Heart right ventricle (tissue), 16 donors: ENCODE results near the gene TUBGCP3. TPM values are rescaled to one million over a fixed set of nuclear protein-coding genes. Genes with fewer than 3 reads are reported as not detected.

Experiments
- ATAC-seq, 8 donors: fragments of 200-7000 bp; cut with Tn5 transposase; one replicate each; pipeline ENCODE4 v1.9.1; 2020; ENCODE audit warnings: mild to moderate bottlenecking in 8 of 8, moderate library complexity in 8 of 8, moderate number of reproducible peaks in 1 of 8
- DNase-seq, 2 donors: peaks; one replicate each; pipeline ENCODE4 v3.0.0-alpha.2; 2020
- H3K27ac ChIP-seq, 10 donors: fragments of 200-600 bp; sonication (generic) in 2 of 10; one replicate each; pipeline versions ENCODE4 v1.5.0 to v1.8.0; 2020 to 2022; ENCODE audit warnings: mild to moderate bottlenecking in 3 of 10
- H3K27me3 ChIP-seq, 7 donors: fragments of 200-600 bp; one replicate each; pipeline ENCODE4 v1.8.0; 2021 to 2022; ENCODE audit warnings: mild to moderate bottlenecking in 2 of 7
- H3K36me3 ChIP-seq, 9 donors: fragments of 200-600 bp; sonication (generic) in 1 of 9; one replicate each; pipeline versions ENCODE4 v1.5.0 to v1.8.0; 2020 to 2022; ENCODE audit warnings: mild to moderate bottlenecking in 2 of 9
- H3K4me1 ChIP-seq, 9 donors: fragments of 200-600 bp; sonication (generic) in 1 of 9; one replicate each; pipeline versions ENCODE4 v1.5.0 to v1.8.0; 2020 to 2022; ENCODE audit warnings: mild to moderate bottlenecking in 4 of 9
- H3K4me3 ChIP-seq, 10 donors: fragments of 200-600 bp; sonication (generic) in 2 of 10; one replicate each; pipeline versions ENCODE4 v1.5.0 to v1.8.0; 2020 to 2022; ENCODE audit warnings: mild to moderate bottlenecking in 7 of 10, moderate library complexity in 2 of 10
- H3K9me3 ChIP-seq, 11 donors: fragments of 200-600 bp in 10 of 11; sonication (generic) in 2 of 11; one replicate each; pipeline versions ENCODE4 v1.5.0 to v1.8.0; 2013 to 2022; ENCODE audit warnings: mild to moderate bottlenecking in 2 of 11, control low read depth in 1 of 11, moderate library complexity in 1 of 11
- CTCF ChIP-seq, 9 donors: fragments of 200-600 bp; sonication (generic) in 2 of 9; IDR thresholded peaks; one replicate each; pipeline versions ENCODE4 v1.5.0 to v1.8.0; 2021 to 2022; ENCODE audit warnings: antibody characterized with exemption in 9 of 9, mild to moderate bottlenecking in 5 of 9, moderate library complexity in 1 of 9
- WGBS, 2 donors: extraction: QIAGEN DNeasy Blood & Tissue Kit; methylation state at CpG; one replicate each; pipeline ENCODE4 v1.1.7; 2013; ENCODE audit warnings: inconsistent platforms in 1 of 2; 5-methylcytosine and 5-hydroxymethylcytosine counted together
- intact Hi-C, 10 donors: fragments of 100-400 bp; cut with DNase I; formaldehyde crosslinking; loops; one replicate each; pipeline versions ENCODE4 v1.11.1 to v1.14.2; 2022
- polyA plus RNA-seq, 2 donors: library from polyadenylated mRNA; stranded (reverse); fragments of 200-250 nt; gene quantifications; one replicate each; pipeline ENCODE4 v1.2.3, GENCODE V29; 2013
- total RNA-seq, 10 donors: library from RNA; stranded (reverse); fragmentation: NEBNext Ultra II Directional in 3 of 10; extraction: Animal tissue kit (Norgen Biotek cat#: 25700) in 3 of 10; gene quantifications; one replicate each; pipeline versions ENCODE4 v1.2.1 to v1.2.4, GENCODE V29; 2021 to 2023
- donor health status: Arrhythmogenic right ventricular cardiomyopathy.
- donor health status: ischemic (EF 13 %, LVEDD 7.1; RV severe dilation, severe dysfunction).
- donor health status: healthy with polysubstance abuse.
- donor health status: DM: no; HTN: yes; CAD: no.
- donor health status: DM: no; HTN: no; CAD: no.
- donor health status: ischemic (EF 25% LVEDD 6.9; RV normal size, moderate dysfunction).
- donor health status: ischemic (EF 25% LVEDD 5.7; RV mildly dilated, moderate dysfunction).
- donor health status: healthy.
- donor health status: DM: yes; HTN: yes; CAD: no.
- donor health status: Ischemic cardiomyopathy.
- donor health status: ischemic (EF 35%, LVEDD 5.7; RV mildly dilated, moderate dysfunction).
- donor health status: nonischemic (EF 11% LVEDD 7.7; RV severe dilation, severe dysfunction).
- donor health status: DM: yes; HTN: yes; CAD: no.
- donor health status: PGD.
- donor health status: ischemic (EF 29% LVEDD 5.4; RV normal size, mild dysfunction).
- donor health status: nonischemic (EF 23%, LVEDD 6.1; RV moderate dilation, normal function).

TUBGCP3 gene
- total and polyA plus RNA-seq, 12 donors: 10.6 to 25.8 (median 17.7) TPM

DNA sequence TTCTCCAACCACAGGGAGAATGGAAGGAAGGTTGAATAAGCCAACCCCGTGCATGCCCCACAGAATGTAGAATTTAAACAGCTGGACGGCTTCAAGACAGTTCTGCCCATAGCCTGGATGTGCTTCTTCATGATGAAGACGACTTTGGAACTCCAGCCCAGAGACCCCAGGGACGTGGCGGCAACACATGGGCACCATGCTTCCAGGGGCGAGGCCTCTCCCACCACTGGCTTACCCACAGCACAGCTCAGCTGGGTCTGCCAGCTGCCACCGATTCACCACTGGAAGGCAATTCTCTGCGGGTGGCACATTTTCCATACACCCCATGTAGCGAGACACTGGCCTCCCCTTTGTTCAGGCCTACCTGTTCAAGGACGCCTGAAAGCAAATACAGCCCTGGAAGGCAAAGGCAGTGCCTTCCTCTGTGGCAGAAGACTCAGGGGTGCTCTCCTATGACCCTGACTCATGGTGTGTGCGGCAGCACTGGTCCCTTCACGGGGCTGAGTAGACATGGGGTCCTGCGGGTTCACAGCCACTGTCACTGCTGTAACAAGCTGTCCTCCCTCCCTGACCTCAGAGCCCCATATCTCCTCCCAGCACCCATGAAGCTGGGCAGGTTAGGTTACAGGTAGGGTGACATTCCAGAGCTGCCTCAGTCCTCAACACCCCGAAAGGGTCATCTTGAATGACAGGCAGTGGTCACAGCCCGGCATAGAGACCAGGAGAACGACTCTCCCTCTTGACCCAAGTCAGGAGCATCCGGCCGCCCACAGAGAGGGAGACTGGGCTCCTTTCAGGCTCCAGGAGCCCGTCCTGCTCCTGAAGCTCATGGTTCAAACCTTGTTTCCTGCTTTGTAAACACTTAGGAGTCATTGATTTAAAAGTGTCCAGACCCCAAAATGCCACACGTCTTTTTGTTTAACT, 139.1 kb downstream of the TUBGCP3 start:
- Histone ChIP-seq H3K27me3 (peaks cover 5 to 53% (median 42%) of the 10 kb centered on the region in 7 donors), H3K4me1 (peaks cover 0 to 3% (median 0%) of the 10 kb centered on the region in 9 donors), H3K27ac (no peak overlapping the region), H3K4me3 (no peak overlapping the region), H3K9me3 (no peaks in the 10 kb centered on the region), H3K36me3 (no peaks in the 10 kb centered on the region)
- ATAC-seq (no peak), DNase-seq (no peak)
- no peak for TF ChIP-seq CTCF (IDR thresholded peaks at IDR 0.05)
- intact Hi-C loops: loop anchor here in 3 of 10 donors (5.0 to 10.0 kb wide), 4 partner anchors 344 to 977 kb away; no protein-coding TSS in a partner anchor
- WGBS, 2 donors: 77 to 80% methylated on average over 20 of the region's 20 CpGs

GRCh38 chr13:112447761-112448603, 140.0 kb downstream of the TUBGCP3 start:
- Histone ChIP-seq H3K9me3 (no peaks in the 10 kb centered on the region), H3K4me3 (no peak overlapping the region), H3K36me3 (no peaks in the 10 kb centered on the region), H3K27me3 (peaks cover 11 to 62% (median 51%) of the 10 kb centered on the region in 7 donors), H3K27ac (no peak overlapping the region), H3K4me1 (peaks cover 0 to 10% (median 0%) of the 10 kb centered on the region in 9 donors)
- no peak for TF ChIP-seq CTCF (IDR thresholded peaks at IDR 0.05)
- no peak for ATAC-seq
- intact Hi-C loops: loop anchor here in 4 of 10 donors (2.0 to 10.0 kb wide), 5 partner anchors 343 to 976 kb away; no protein-coding TSS in a partner anchor
- 82 to 83% methylated on average over 27 of the region's 27 CpGs for WGBS, 2 donors
- DNase-seq: no peak

- Histone ChIP-seq H3K4me3 (no peak overlapping the region), H3K27ac (no peak overlapping the region), H3K36me3 (no peaks in the 10 kb centered on the region), H3K4me1 (peaks cover 0 to 10% (median 0%) of the 10 kb centered on the region in 9 donors), H3K27me3 (peaks cover 16 to 64% (median 56%) of the 10 kb centered on the region in 7 donors), H3K9me3 (no peaks in the 10 kb centered on the region)
- no peak for ATAC-seq
- WGBS, 2 donors: 83 to 84% methylated on average over 2 of the region's 2 CpGs
- intact Hi-C loops: loop anchor here in 4 of 10 donors (2.0 to 10.0 kb wide), 5 partner anchors 343 to 975 kb away; no protein-coding TSS in a partner anchor
- no peak for DNase-seq
- no peak for TF ChIP-seq CTCF (IDR thresholded peaks at IDR 0.05)
Measured at GRCh38 chr13:112447306-112447705, 140.6 kb downstream of the TUBGCP3 start.

- TF ChIP-seq CTCF (IDR thresholded peaks at IDR 0.05): no peak
- no peak overlapping the region for H3K4me3 ChIP-seq
- WGBS, 2 donors: 80 to 87% methylated on average over 13 to 14 of the region's 14 CpGs
- no peaks in the 10 kb centered on the region for H3K36me3 ChIP-seq
- H3K27ac ChIP-seq: no peak overlapping the region
- peaks cover 0 to 10% (median 0%) of the 10 kb centered on the region in 9 donors for H3K4me1 ChIP-seq
- no peaks in the 10 kb centered on the region for H3K9me3 ChIP-seq
- peaks cover 17 to 64% (median 58%) of the 10 kb centered on the region in 7 donors for H3K27me3 ChIP-seq
- intact Hi-C loops: loop anchor here in 4 of 10 donors (2.0 to 10.0 kb wide), 5 partner anchors 342 to 975 kb away; no protein-coding TSS in a partner anchor
- DNase-seq: no peak
- no peak for ATAC-seq
Measured at GRCh38 chr13:112446867-112447266, 141.1 kb downstream of the TUBGCP3 start.
